Measurements from ENCODE around the gene PPP6R3.

PPP6R3 gene

GRCh38 chr11:68569357-68569756 is 108.8 kb downstream of the PPP6R3 start:
- DNase-seq = no peak

DNA sequence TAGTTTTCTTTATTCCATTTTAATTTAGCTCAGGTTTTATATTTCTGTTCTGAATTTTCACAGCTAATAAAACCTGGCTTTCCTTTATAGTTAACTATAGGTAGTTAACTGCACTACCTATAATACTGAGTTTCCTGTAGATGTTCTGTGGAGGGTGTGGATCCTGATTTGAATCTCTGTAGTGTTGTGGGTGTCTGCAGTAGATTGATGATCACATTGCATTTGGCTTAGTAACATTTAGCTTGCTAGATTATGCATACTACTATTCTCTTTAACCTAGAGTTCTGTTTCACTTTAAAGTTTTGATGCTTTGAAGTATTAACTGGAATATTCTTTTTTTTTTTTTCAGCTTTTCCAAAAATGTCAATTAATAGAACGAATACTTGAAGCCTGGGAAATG is 110.1 kb downstream of the PPP6R3 start:
- DNase-seq = no peak

DNA sequence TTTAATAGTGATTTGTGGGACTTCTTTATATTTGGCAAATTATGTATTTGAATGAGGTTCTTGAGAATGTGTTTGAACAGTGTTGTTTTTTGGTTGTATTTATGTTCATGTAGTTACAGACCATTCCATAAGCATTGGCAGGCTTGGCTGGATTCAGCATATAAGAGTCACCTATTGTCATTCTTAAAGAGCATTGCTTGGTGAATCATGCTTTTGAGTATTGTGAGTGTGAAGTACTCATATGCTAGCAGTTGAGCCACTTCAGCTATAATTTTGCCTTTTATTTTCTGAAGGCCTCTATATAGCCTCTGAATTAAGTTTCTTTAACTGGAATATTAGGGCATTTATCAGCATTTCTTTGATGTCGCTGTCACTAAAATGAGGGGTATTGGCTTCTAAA is 113.8 kb downstream of the PPP6R3 start:
- DNase-seq = no peak

DNA sequence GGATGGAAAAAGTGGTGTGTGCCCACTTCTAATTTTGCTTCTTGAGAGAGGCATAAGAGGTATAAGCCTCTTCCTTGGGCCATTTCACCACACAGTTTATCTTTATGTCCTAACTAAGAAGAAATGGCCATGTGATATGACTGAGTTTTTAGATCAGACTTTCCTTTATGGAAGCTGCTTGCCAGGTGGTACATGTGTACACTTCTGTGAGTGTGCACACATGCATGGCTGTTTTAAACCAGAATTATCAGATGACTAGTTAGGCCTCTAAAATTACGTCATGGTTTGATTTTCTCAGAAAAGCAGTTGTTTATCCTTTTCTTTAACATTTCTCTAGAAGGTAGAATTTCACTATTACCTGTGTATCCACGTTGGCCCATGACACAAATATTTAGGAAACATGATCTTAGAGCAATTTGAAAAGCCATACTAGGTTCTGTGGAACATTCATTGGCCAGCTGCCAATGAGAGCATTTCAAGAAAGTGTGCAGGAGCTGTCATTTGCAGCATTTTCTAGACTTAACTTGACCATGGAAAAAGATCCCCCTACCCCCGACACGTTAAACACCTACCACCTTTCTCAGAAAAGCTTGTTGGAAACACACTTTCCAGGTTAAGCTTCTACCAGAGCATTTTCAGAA is 114.6 kb downstream of the PPP6R3 start:
- DNase-seq = no peak

- no peak for DNase-seq
Observed at GRCh38 chr11:68579455-68579854, 118.9 kb downstream of the PPP6R3 start.

- peak in 1 of 3 experiments; percentile 59 for DNase-seq
Observed at GRCh38 chr11:68581439-68581838, 120.9 kb downstream of the PPP6R3 start.

- DNase-seq = no peak
Observed at GRCh38 chr11:68581901-68582300, 121.3 kb downstream of the PPP6R3 start.

- no peak for DNase-seq
Observed at GRCh38 chr11:68582416-68583040, 122.0 kb downstream of the PPP6R3 start.

- no peak for DNase-seq
Observed at GRCh38 chr11:68583041-68583446, 122.5 kb downstream of the PPP6R3 start.

GRCh38 chr11:68584097-68584496 is 123.5 kb downstream of the PPP6R3 start:
- peak in 1 of 3 experiments; percentile 28 for DNase-seq

- no peak for DNase-seq
Observed at GRCh38 chr11:68584991-68585524, 124.5 kb downstream of the PPP6R3 start.

- no peak for DNase-seq
Observed at GRCh38 chr11:68589547-68590216, 129.1 kb downstream of the PPP6R3 start.

- DNase-seq = no peak
Observed at GRCh38 chr11:68591719-68592118, 131.2 kb downstream of the PPP6R3 start.

DNA sequence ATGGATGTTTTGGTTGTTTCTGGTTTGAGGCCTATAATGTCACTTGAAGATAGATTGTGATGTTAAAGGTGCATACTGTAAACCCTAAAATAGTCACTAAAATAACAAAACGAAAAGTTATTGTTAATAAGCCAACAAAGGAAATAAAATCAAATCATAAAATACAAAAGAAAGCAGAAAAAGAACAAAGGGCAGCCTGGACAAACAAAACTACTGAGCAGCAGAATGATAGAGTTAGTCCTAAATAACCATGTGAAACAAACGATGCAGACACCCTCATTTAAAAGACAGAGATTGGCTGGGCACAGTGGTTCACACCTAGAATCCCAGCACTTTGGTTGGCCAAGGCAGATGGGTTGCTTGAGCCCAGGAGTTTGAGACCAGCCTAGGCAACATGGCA is 132.9 kb downstream of the PPP6R3 start:
- no peak for DNase-seq

DNA sequence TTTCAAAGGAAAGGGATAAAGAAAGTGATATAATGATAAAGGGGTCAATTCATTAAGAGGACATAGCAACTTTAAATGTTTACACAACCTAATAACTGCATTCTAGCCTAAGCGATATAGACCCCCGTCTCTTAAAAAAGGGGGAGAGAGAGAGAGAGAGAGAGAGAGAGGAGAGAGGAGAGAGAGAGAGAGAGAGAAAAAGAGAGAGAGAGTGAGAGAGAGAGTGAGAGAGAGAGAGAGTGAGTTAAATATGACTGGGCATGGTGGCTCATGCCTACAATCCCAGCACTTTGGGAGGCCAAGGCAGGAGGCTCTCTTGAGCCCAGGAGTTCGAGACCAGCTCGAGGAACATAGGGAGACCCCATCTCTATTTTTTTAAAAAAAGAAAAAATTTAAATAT is 133.6 kb downstream of the PPP6R3 start:
- DNase-seq = no peak

GRCh38 chr11:68596231-68596630 is 135.7 kb downstream of the PPP6R3 start:
- no peak for DNase-seq

GRCh38 chr11:68598816-68599653 is 138.5 kb downstream of the PPP6R3 start:
- no peak for DNase-seq

DNA sequence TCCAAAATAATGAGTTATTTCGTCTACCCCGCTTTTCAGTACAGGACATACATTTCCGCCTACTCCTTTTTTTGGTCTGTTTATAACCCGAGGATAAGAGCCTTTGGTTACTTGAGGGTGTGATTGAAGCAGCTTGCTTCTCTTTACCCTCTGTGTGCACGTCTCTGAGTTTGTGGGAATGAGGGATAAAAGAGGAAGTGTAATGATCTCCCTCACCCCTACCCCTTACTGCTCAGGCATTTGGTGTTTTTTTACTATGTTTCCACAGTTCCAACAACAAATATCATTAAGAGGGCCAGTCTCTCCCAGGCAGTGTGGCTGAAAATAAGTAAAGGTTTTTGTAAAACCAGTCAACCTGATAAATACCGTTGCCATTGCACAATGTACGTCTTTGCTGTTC is 140.6 kb downstream of the PPP6R3 start:
- DNase-seq = no peak

DNA sequence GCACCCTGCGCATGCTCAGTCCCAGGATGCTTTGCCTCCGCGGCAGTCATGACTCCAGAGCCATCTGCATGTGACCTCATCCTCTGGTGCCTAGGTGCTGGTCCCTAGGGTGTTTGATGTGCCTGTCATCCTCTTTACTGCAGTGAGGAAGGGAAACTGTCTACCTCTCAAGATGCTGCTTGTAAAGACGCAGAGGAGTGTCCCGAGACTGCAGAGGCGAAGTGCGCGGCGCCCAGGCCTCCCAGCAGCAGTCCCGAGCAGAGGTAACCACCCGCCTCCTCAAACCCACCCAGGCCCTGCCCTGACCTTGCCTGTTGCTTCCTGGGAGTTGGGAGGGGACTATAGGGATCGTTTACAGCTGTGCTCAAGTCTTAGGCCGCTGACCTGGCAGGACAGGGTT is 149.2 kb downstream of the PPP6R3 start:
- DNase-seq = no peak

- peak in 1 of 3 experiments; percentile 20 for DNase-seq
Observed at GRCh38 chr11:68610452-68611116, 150.0 kb downstream of the PPP6R3 start.

DNA sequence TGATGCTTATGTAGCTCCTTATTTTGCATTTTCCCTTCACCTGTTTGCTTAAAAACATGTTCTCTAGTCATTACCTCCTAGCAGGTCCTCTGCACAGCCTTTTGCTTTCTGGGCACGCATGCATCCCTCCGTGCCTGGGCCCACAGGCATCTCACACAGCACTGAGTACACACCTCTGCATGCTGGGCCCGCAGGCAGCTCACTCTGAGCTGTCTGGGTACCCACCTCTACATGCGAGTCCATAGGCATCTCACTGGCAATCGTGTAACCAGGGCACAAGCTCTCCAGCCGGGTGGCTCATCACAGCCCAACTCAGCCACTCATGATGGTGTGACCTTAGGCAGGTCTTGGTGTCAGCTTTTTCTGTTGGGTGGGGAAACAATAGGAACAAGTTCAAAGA is 155.1 kb downstream of the PPP6R3 start:
- DNase-seq = no peak

Data from NCI-H1417 (cell line).